SK-N-SH treated with all-trans-retinoic acid at 6 μM for 48 hours (cell line): ENCODE results near the gene MYO16.

Source experiments
- ARNTL ChIP-seq: fragments of 450-650 bp; formaldehyde crosslinking; IDR thresholded peaks from 2 replicates; pipeline ENCODE4 v1.5.0; 2020; ENCODE audit warnings: low read depth, mild to moderate bottlenecking, moderate library complexity, borderline replicate concordance
- OSR1 ChIP-seq: fragments of 250-450 bp; sonication (Bioruptor Pico); IDR thresholded peaks from 2 replicates; pipeline ENCODE4 v1.8.0; 2022; ENCODE audit warnings: moderate library complexity, mild to moderate bottlenecking, inconsistent platforms
- PATZ1 ChIP-seq: fragments of 250-450 bp; sonication (Bioruptor Pico); IDR thresholded peaks from 2 replicates; pipeline ENCODE4 v1.8.0; 2020; ENCODE audit warnings: mild to moderate bottlenecking, moderate library complexity, borderline replicate concordance
- RARB ChIP-seq: fragments of 250-450 bp; sonication (Bioruptor Pico); IDR thresholded peaks from 2 replicates; pipeline ENCODE4 v1.8.0; 2021; ENCODE audit warnings: mild to moderate bottlenecking, moderate library complexity
- ZFP3 ChIP-seq: fragments of 250-450 bp; sonication (Bioruptor Pico); IDR thresholded peaks from 2 replicates; pipeline ENCODE4 v1.5.0; 2020; ENCODE audit warnings: mild to moderate bottlenecking, moderate library complexity
- TF ChIP-seq, protein P1 (sequence below): fragments of 250-450 bp; sonication (Bioruptor Pico); IDR thresholded peaks from 2 replicates; pipeline ENCODE4 v1.5.1; 2020; ENCODE audit warnings: low read depth, mild to moderate bottlenecking, moderate library complexity

GRCh38 chr13:109160357-109160756 lies 530.9 kb downstream of the MYO16 start:
- TF ChIP-seq PATZ1, result no peak
- no peak for TF ChIP-seq ZFP3 (CRISPR knock-in tag)
- no peak for TF ChIP-seq OSR1
- no peak for TF ChIP-seq ARNTL (CRISPR knock-in tag)
- no peak for TF ChIP-seq RARB (CRISPR knock-in tag)
- TF ChIP-seq, protein P1, sequence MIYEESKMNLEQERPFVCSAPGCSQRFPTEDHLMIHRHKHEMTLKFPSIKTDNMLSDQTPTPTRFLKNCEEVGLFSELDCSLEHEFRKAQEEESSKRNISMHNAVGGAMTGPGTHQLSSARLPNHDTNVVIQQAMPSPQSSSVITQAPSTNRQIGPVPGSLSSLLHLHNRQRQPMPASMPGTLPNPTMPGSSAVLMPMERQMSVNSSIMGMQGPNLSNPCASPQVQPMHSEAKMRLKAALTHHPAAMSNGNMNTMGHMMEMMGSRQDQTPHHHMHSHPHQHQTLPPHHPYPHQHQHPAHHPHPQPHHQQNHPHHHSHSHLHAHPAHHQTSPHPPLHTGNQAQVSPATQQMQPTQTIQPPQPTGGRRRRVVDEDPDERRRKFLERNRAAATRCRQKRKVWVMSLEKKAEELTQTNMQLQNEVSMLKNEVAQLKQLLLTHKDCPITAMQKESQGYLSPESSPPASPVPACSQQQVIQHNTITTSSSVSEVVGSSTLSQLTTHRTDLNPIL (CRISPR knock-in tag), result no peak
